ENCODE measurements around the gene HOXA13. TPM values are rescaled to one million over a fixed set of nuclear protein-coding genes. Genes with fewer than 3 reads are reported as not detected.

HOXA13 gene
- total RNA-seq, 2 donors from 2014 or later = 0.14 TPM; not detected in 1

GRCh38 chr7:27165996-27166530 is 33.8 kb downstream of the HOXA13 start:
- intact Hi-C loops (cut with DNase I) = loop anchor here (10.0 kb wide), 4 partner anchors 791 to 1311 kb away; partner anchors contain the start of genes CBX3 (in 1 of the 2) and HNRNPA2B1 (in 1 of the 2)
- peak; percentile 82 for DNase-seq (ENCODE audit: low spot score)

DNA sequence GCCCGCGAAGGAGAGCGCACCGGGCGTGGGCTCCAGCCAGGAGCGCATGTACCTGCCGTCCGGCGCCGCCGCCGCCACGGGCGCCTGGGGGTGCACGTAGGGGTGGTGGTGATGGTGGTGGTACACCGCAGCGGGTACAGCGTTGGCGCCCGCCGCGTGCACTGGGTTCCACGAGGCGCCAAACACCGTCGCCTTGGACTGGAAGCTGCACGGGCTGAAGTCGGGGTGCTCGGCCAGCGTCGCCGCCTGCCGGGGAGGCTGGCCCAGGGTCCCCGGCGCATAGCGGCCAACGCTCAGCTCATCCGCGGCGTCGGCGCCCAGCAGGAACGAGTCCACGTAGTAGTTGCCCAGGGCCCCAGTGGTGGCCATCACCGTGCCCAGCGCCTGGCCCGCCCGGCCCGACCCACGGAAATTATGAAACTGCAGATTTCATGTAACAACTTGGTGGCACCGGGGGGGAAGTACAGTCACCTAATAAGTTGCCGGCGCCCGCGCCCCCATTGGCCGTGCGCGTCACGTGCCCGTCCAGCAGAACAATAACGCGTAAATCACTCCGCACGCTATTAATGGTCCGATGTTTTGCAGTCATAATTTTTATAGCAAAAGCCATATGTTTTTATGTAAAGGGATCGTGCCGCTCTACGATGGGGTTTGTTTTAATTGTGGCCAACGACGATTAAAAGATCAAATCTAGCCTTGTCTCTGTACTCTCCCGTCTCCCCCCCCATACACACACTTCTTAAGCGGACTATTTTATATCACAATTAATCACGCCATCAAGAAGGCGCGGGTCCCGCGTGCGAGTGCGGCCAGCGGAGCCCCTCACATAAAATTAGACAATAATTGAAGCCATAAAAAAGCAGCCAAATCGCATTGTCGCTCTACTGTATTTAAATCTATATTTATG is 34.5 kb downstream of the HOXA13 start, which contains the start of gene HOXA9:
HOXA9 (minus strand) TSS at position 449 of the 907 bp plus-strand sequence; CDS start at position 369, 80 bp downstream.
- peak; percentile 96 for DNase-seq (ENCODE audit: low spot score)
- intact Hi-C loops (cut with DNase I) = loop anchor here (10.0 kb wide), 4 partner anchors 791 to 1311 kb away; partner anchors contain the start of genes CBX3 (in 1 of the 2) and HNRNPA2B1 (in 1 of the 2)

GRCh38 chr7:27164367-27165088 is 35.4 kb downstream of the HOXA13 start:
- intact Hi-C loops (cut with DNase I) = loop anchor here (5.0 to 10.0 kb wide), 5 partner anchors 790 to 1310 kb away; partner anchors contain the start of genes CBX3 (in 1 of the 2) and HNRNPA2B1 (in 1 of the 2)
- peak; percentile 87 for DNase-seq (ENCODE audit: low spot score)

DNA sequence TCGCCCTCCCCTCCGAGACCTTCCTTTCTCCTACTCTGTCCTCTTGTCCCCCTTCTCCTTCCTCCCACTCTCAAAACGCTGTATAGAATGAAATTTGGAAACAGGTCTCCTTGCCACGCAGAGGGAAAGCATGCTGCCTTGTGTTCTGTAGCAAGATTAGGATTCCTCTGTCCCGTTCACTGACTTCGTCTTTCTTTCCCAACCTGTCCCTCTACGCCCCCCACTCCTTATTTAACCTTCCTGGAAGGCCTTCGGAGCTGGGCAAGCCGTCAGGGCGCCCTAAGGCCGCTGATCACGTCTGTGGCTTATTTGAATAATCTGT is 35.9 kb downstream of the HOXA13 start:
- intact Hi-C loops (cut with DNase I) = loop anchor here (5.0 to 10.0 kb wide), 5 partner anchors 789 to 1309 kb away; partner anchors contain the start of genes CBX3 (in 1 of the 2) and HNRNPA2B1 (in 1 of the 2)
- DNase-seq (ENCODE audit: low spot score) = no peak

GRCh38 chr7:27163288-27164044 is 36.4 kb downstream of the HOXA13 start:
- peak; percentile 75 for DNase-seq (ENCODE audit: low spot score)
- intact Hi-C loops (cut with DNase I) = loop anchor here (5.0 to 10.0 kb wide), 5 partner anchors 789 to 1309 kb away; partner anchors contain the start of genes CBX3 (in 1 of the 2) and HNRNPA2B1 (in 1 of the 2)

GRCh38 chr7:27162561-27163287 is 37.2 kb downstream of the HOXA13 start:
- intact Hi-C loops (cut with DNase I) = loop anchor here (5.0 to 10.0 kb wide), 5 partner anchors 788 to 1308 kb away; partner anchors contain the start of genes CBX3 (in 1 of the 2) and HNRNPA2B1 (in 1 of the 2)
- DNase-seq (ENCODE audit: low spot score) = no peak

DNA sequence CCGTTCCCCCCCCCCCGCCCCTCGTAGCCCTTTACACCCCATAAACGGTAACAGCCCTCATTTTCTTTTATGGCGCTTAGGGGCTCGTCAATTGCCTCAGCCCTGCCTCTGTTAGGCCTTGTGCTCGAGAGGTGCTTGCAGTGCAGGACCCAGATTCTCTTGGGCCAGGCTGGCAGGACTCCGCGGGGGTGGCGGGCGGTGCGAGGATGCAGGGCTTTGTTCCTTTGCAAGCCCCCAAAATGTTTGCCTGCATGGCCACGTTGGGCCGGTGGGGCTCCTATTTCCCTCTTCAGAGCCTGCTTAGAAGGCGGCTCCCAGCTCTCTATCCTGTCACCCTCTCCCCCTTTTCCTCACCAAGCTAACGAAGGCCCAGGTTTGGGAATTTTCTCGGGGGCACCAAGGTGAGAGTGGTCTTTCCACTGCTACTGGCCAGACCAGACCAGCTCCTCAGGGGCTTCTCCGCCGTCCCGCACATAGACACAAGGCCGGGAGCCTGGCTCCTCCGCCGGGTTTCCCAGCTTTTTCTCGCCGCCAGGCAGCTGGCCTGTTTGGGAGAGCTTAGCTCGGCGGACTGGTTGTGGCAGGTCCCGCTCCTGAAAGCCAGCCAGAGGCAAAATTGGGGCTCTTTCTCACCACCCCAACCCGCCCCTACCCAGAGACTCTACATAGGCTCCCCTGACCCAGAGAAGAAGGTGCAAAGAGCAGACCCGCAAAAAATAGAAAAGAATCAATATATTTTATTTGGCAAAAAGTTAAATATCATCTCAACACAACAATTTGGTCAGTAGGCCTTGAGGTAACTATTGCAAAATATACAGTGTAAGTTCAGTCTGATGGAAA is 38.0 kb downstream of the HOXA13 start:
- peak; percentile 82 for DNase-seq (ENCODE audit: low spot score)
- intact Hi-C loops (cut with DNase I) = loop anchor here (5.0 to 10.0 kb wide), 5 partner anchors 787 to 1307 kb away; partner anchors contain the start of genes CBX3 (in 1 of the 2) and HNRNPA2B1 (in 1 of the 2)

GRCh38 chr7:27161214-27161720 is 38.6 kb downstream of the HOXA13 start:
- intact Hi-C loops (cut with DNase I) = loop anchor here (5.0 to 10.0 kb wide), 5 partner anchors 786 to 1306 kb away; partner anchors contain the start of genes CBX3 (in 1 of the 2) and HNRNPA2B1 (in 1 of the 2)
- peak; percentile 83 for DNase-seq (ENCODE audit: low spot score)

DNA sequence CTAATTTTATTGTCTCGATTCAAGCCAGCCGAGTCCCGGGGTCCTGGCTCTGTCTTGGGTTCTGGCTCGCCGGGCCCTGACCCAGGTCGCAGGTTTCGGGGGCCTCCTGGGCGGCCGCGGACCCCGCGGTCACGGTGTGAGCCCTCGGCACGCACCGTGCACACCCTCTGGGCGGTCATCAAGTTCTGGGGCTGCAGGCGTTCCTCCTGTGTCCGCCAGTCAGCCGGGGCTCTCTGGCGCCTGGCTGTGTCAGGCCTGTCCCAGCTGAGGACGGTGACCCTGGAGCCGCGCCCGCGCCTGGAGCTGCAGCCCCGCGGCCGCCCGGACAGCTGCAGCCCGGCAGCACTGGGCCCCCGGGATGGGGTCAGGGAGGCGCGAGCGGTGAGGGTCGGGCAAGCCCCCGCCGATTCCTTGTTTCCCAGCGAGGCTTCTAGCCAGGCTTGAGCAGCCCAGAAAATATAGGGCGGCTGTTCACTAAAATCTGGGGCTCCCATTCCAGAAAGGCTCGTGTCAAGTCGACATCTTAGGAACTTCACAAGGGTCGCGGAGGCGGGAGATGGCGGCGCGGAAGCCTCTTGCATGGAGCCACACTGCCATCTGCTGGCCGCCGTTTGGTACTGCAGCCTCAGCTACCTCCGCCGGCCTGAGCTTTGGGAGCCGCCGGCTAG is 39.2 kb downstream of the HOXA13 start:
- peak; percentile 97 for DNase-seq (ENCODE audit: low spot score)

DNA sequence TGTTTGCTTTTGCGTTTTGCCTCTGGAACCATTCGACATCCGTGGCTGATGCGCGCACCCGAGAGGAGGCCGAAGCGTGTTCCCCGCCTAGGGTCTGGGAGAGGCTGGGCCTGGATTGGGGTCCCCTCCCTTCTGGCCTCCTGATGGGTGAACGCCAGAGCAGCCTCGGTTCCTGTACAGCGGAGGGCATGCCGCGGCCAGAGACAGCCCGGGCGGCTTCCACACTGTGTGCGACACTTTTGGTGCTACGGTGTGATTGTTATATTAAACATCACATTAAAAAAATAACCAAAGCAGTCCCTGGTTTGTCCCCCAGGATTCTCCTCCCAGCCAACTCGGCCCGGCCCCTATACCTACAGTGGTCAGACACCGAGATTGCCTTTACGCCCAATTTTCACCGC is 39.7 kb downstream of the HOXA13 start:
- intact Hi-C loops (cut with DNase I) = loop anchor here (5.0 to 10.0 kb wide), 5 partner anchors 785 to 1305 kb away; partner anchors contain the start of genes CBX3 (in 1 of the 2) and HNRNPA2B1 (in 1 of the 2)

More for the DNA sequence above, 39.2 kb downstream of the HOXA13 start:
- intact Hi-C loops (cut with DNase I) = loop anchor here (5.0 to 10.0 kb wide), 5 partner anchors 786 to 1306 kb away; partner anchors contain the start of genes CBX3 (in 1 of the 2) and HNRNPA2B1 (in 1 of the 2)

DNA sequence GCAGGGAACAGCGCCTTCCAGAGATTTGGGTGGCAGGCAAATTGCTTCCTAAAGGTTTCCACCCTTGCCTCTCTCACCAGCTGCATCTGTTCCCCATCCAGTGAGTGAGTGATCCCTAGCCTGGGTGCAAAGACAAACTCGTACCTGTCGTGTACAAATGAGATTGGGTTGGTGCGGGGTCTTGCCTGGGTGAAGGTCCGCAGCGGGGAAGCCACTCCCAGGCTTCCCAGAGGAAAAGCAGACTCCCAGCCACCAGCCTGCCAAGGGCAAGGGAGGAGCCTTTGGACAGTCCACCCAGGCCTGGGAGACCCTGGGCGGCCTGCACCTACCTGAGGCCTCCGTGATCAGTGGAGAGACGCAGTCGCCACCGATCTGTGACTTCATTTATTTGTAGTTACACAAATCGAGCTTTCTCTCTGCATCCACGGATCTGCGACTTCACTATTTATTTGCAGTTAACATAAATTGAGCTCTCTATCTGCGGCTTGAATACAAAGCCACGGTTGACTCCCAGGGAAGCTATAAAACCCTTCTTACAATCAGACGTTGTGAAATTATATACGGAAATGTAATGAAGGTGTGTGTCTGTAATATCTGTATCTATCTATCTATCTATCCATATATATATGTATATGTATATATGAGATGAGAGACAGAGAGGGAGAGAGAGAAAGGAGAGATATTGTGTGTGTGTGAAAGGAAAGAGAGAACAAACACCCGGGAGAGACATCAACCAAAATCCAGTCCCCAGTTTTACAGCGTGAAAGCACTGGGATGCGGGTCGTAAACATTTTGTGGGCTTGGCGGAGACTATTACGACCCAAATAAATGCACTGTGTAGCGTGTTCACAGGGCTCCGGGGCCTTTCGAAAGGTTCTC is 40.4 kb downstream of the HOXA13 start:
- intact Hi-C loops (cut with DNase I) = loop anchor here (5.0 to 10.0 kb wide), 6 partner anchors 785 to 1305 kb away; partner anchors contain the start of genes CBX3 (in 1 of the 2) and HNRNPA2B1 (in 1 of the 2)
- no peak for DNase-seq (ENCODE audit: low spot score)

More for the DNA sequence above, 39.7 kb downstream of the HOXA13 start:
- DNase-seq (ENCODE audit: low spot score) = peak; percentile 80

GRCh38 chr7:27158436-27159265 is 41.2 kb downstream of the HOXA13 start:
- intact Hi-C loops (cut with DNase I) = loop anchor here in 1 of 2 donors (10.0 kb wide), 1 partner anchor 964 kb away; no protein-coding TSS in a partner anchor

DNA sequence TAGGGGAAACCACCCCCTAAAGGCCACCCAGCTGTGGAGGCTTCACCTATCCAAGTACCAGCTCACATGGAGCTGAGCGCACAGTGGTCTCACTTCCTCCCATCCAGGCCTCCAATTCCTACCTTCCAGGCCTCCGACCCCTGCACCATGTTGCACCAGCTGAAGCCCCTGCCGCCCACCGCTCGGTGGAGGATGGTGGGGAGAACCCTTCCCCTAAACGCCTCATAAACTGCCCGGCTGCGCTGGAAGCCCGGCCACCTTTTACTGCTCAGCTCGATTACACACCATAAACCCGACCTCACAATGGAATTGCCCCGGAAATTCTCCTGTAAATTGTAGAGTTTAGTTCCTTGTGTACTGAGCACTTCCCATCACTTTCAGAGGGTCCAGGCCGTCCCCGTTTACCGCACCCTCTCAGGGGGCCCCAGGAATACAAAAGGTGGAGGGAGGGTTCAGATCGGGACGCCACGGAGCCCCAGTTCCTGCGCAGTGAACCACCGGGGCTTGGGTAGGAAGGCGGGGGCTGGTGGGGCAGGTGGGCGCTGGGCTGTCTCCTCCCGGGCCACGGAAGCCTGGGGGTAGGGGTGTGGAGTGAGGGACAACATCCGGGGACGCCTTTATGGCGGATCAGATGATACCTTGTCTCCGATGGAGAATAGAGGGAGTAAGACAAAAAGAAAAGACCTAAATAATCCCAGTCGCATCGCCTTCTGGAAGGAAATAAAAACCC is 42.0 kb downstream of the HOXA13 start:
- intact Hi-C loops (cut with DNase I) = loop anchor here in 1 of 2 donors (10.0 kb wide), 1 partner anchor 963 kb away; no protein-coding TSS in a partner anchor

More at GRCh38 chr7:27158436-27159265, 41.2 kb downstream of the HOXA13 start:
- DNase-seq (ENCODE audit: low spot score) = peak; percentile 75

More for the DNA sequence above, 42.0 kb downstream of the HOXA13 start:
- DNase-seq (ENCODE audit: low spot score) = peak; percentile 76

Measured in posterior vena cava (tissue), 2 donors.